SK-N-SH (cell line): ENCODE data around the gene TUFM. TPM values are rescaled to one million over a fixed set of nuclear protein-coding genes. Genes with fewer than 3 reads are reported as not detected.
A peak's percentile ranks its signal among the peaks of the same experiment; 100 is the strongest.

Experiments
- CTCF ChIA-PET: fragments of 300-600, 350-600 bp; formaldehyde crosslinking; extraction: SDS; loops from one replicate; lab custom pipeline; 2021; lab: Yijun Ruan, JAX
- POLR2A ChIA-PET: fragments of 350-600 bp; sonication (Branson Sonifier 250); formaldehyde crosslinking; extraction: SDS; loops from one replicate; lab custom pipeline; 2020; ENCODE audit warnings: antibody characterized with exemption, inconsistent platforms; lab: Yijun Ruan, JAX
- DNase-seq: peaks from one replicate; pipeline ENCODE4 v3.0.0; 2012
- H2AFZ ChIP-seq: fragments of 200-600 bp; sonication (generic); 2 replicates; pipeline ENCODE4 v1.8.1; 2016; ENCODE audit warnings: antibody characterized with exemption, mild to moderate bottlenecking, low read depth
- H3F3A ChIP-seq: fragments of 200-600 bp; sonication (generic); replicated peaks from 2 replicates; pipeline ENCODE3; 2016; ENCODE audit warnings: antibody characterized with exemption, mild to moderate bottlenecking; ENCODE audit not compliant: insufficient read depth
- H3K27ac ChIP-seq, 2 experiments: fragments of 200-500 bp in 1 of 2; fragments of 200-600 bp in 1 of 2; sonication (Bioruptor generic) in 1 of 2; sonication (generic), shearing (Covaris generic) in 1 of 2; 2 replicates each; pipeline versions ENCODE4 v1.5.1 to v1.6.1; 2014 to 2016; ENCODE audit warnings: low read depth in 2 of 2, inconsistent platforms in 1 of 2, low read length in 1 of 2, mild to moderate bottlenecking in 1 of 2, mixed read lengths in 1 of 2
- H3K27me3 ChIP-seq: fragments of 200-600 bp; sonication (generic), shearing (Covaris generic); 2 replicates; pipeline ENCODE4 v1.6.1; 2016; ENCODE audit warnings: mixed run types; ENCODE audit not compliant: insufficient read depth
- H3K36me3 ChIP-seq, 2 experiments: fragments of 200-500 bp in 1 of 2; fragments of 200-600 bp in 1 of 2; sonication (Bioruptor generic) in 1 of 2; sonication (generic) in 1 of 2; replicated peaks in 1 of 2; 2 replicates each; pipeline versions ENCODE3 to v1.5.1; 2014 to 2016; ENCODE audit warnings: low read length in 1 of 2, mild to moderate bottlenecking in 1 of 2; ENCODE audit not compliant: insufficient read depth in 2 of 2, control insufficient read depth in 1 of 2
- H3K4me1 ChIP-seq, 2 experiments: fragments of 200-500 bp in 1 of 2; fragments of 200-600 bp in 1 of 2; sonication (Bioruptor generic) in 1 of 2; sonication (generic), shearing (Covaris generic) in 1 of 2; 2 replicates each; pipeline versions ENCODE4 v1.5.1 to v1.6.1; 2014 to 2016; ENCODE audit warnings: low read depth in 1 of 2, low read length in 1 of 2, mixed run types in 1 of 2; ENCODE audit not compliant: insufficient read depth in 2 of 2, control insufficient read depth in 1 of 2
- H3K4me2 ChIP-seq: fragments of 200-600 bp; sonication (generic), shearing (Covaris generic); 2 replicates; pipeline ENCODE4 v1.6.1; 2017; ENCODE audit warnings: mixed run types
- H3K4me3 ChIP-seq, 2 experiments: fragments of 200-500 bp in 1 of 2; fragments of 200-600 bp in 1 of 2; sonication (Bioruptor generic) in 1 of 2; sonication (generic), shearing (Covaris generic) in 1 of 2; 2 replicates each; pipeline versions ENCODE4 v1.5.1 to v1.8.1; 2014 to 2016; ENCODE audit warnings: low read depth in 2 of 2, inconsistent platforms in 1 of 2, low read length in 1 of 2, mild to moderate bottlenecking in 1 of 2, mixed read lengths in 1 of 2, moderate library complexity in 1 of 2
- H3K79me2 ChIP-seq: fragments of 200-600 bp; sonication (generic); 2 replicates; pipeline ENCODE4 v1.8.1; 2017; ENCODE audit warnings: mild to moderate bottlenecking; ENCODE audit not compliant: insufficient read depth
- H3K9ac ChIP-seq: fragments of 200-600 bp; sonication (generic); 2 replicates; pipeline ENCODE4 v1.6.1; 2017; ENCODE audit warnings: mixed run types
- H3K9me2 ChIP-seq: fragments of 200-600 bp; sonication (generic); 2 replicates; pipeline ENCODE4 v1.6.1; 2017; ENCODE audit warnings: mixed run types
- H3K9me3 ChIP-seq: fragments of 200-600 bp; sonication (generic); 2 replicates; pipeline ENCODE4 v1.6.1; 2017; ENCODE audit warnings: mixed run types, mild to moderate bottlenecking, moderate library complexity
- H4K20me1 ChIP-seq: fragments of 200-600 bp; sonication (generic); 2 replicates; pipeline ENCODE4 v1.6.1; 2017; ENCODE audit warnings: mild to moderate bottlenecking, mixed run types; ENCODE audit not compliant: insufficient read depth
- CHD2 ChIP-seq: fragments of 150-350 bp; IDR thresholded peaks from 2 replicates; pipeline ENCODE4 v1.6.1; 2018; ENCODE audit warnings: low read length; ENCODE audit not compliant: partially characterized antibody
- EP300 ChIP-seq, 2 experiments: IDR thresholded peaks; 2 replicates each; pipeline versions ENCODE4 v1.4.0 to v1.6.1; 2012; ENCODE audit warnings: borderline replicate concordance in 1 of 2, low read depth in 1 of 2, low read length in 1 of 2
- RCOR1 ChIP-seq: fragments of 150-350 bp; IDR thresholded peaks from 2 replicates; pipeline ENCODE4 v1.6.1; 2017; ENCODE audit warnings: antibody characterized with exemption, low read length
- TEAD4 ChIP-seq: IDR thresholded peaks from 2 replicates; pipeline ENCODE4 v1.4.0; 2012; ENCODE audit warnings: mild to moderate bottlenecking, borderline replicate concordance; ENCODE audit not compliant: insufficient read depth
- WGBS: methylation state at CpG from one replicate; pipeline ENCODE4 v1.1.6; 2017; ENCODE audit warnings: low lambda C conversion rate; 5-methylcytosine and 5-hydroxymethylcytosine counted together
- polyA plus RNA-seq, 3 experiments: library from polyadenylated mRNA; depleted of rRNA; stranded (reverse); fragments of >200 nt; gene quantifications; 2 replicates each; pipeline ENCODE4 v1.2.3, GENCODE V29; 2012
- TF ChIP-seq, protein P1 (sequence below): IDR thresholded peaks from 2 replicates; pipeline ENCODE4; 2012
- TF ChIP-seq, protein P2 (sequence below): fragments of 200-600 bp; sonication (generic); IDR thresholded peaks from 2 replicates; pipeline ENCODE4 v1.6.1; 2017; ENCODE audit warnings: antibody characterized with exemption, mild to moderate bottlenecking, moderate library complexity
- TF ChIP-seq, protein P3 (sequence below): fragments of 150-350 bp; IDR thresholded peaks from 2 replicates; pipeline ENCODE4 v1.6.1; 2017; ENCODE audit warnings: antibody characterized with exemption, low read length, low read depth, borderline replicate concordance

The TUFM gene
- polyA plus RNA-seq, 1 of the 3 experiments (the other 2 are of a cell fraction), result 358 TPM

DNA sequence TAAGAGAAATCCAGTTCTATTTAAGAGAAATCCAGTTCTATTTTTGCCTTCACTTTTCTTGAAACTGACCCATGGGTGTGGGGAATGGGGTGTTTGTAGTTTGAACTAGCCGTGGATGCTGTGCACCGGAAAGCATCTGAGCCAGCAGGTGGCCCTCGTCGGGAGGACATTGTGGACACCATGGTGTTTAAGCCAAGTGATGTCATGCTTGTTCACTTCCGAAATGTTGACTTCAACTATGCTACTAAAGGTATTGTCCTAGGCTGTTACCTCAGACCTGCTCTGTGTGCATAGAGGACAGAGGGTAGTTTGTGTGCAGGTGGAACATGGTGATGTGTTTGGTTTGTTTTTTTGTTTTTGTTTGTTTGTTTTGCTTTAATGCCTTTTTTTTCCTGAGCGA, 20.0 kb downstream of the TUFM start:
- Histone ChIP-seq H2AFZ (no peak overlapping the region), H3K9ac (no peak overlapping the region), H3K4me3 (no peak overlapping the region), H3K79me2 (peaks cover 89% of the 10 kb centered on the region), H4K20me1 (peaks cover 58% of the 10 kb centered on the region), H3K4me2 (peak overlapping the region; percentile 85; the same call in 1 of the 2 replicates), H3K36me3 (peaks cover 51 to 65% of the 10 kb centered on the region in 2 experiments), H3F3A (peaks cover 10% of the 10 kb centered on the region), H3K27ac (no peak overlapping the region), H3K9me3 (no peaks in the 10 kb centered on the region), H3K9me2 (no peaks in the 10 kb centered on the region), H3K27me3 (no peaks in the 10 kb centered on the region), H3K4me1 (peaks cover 9 to 13% of the 10 kb centered on the region in 2 experiments; a peak in 3 of 4 replicates)
- no peak for DNase-seq
- WGBS, result 63% methylated on average over 6 of the region's 6 CpGs
- POLR2A ChIA-PET, result no interaction called here
- TF ChIP-seq, protein P1, sequence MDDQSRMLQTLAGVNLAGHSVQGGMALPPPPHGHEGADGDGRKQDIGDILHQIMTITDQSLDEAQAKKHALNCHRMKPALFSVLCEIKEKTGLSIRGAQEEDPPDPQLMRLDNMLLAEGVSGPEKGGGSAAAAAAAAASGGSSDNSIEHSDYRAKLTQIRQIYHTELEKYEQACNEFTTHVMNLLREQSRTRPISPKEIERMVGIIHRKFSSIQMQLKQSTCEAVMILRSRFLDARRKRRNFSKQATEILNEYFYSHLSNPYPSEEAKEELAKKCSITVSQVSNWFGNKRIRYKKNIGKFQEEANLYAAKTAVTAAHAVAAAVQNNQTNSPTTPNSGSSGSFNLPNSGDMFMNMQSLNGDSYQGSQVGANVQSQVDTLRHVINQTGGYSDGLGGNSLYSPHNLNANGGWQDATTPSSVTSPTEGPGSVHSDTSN, result no peak
- TF ChIP-seq CHD2 (no peak), TEAD4 (no peak), EP300 (IDR thresholded peaks at IDR 0.05; ENCODE audit: borderline replicate concordance in 1 of 2, low read depth in 1 of 2, low read length in 1 of 2) (no peak)
- TF ChIP-seq, protein P2, sequence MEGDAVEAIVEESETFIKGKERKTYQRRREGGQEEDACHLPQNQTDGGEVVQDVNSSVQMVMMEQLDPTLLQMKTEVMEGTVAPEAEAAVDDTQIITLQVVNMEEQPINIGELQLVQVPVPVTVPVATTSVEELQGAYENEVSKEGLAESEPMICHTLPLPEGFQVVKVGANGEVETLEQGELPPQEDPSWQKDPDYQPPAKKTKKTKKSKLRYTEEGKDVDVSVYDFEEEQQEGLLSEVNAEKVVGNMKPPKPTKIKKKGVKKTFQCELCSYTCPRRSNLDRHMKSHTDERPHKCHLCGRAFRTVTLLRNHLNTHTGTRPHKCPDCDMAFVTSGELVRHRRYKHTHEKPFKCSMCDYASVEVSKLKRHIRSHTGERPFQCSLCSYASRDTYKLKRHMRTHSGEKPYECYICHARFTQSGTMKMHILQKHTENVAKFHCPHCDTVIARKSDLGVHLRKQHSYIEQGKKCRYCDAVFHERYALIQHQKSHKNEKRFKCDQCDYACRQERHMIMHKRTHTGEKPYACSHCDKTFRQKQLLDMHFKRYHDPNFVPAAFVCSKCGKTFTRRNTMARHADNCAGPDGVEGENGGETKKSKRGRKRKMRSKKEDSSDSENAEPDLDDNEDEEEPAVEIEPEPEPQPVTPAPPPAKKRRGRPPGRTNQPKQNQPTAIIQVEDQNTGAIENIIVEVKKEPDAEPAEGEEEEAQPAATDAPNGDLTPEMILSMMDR, result peak; percentile 24; the same call in 1 of the 2 replicates
- CTCF ChIA-PET, result interaction anchor here (1.2 kb wide), 1 partner anchor 20 kb away, joined by 5 read pairs; the partner anchor contains the start of gene TUFM

DNA sequence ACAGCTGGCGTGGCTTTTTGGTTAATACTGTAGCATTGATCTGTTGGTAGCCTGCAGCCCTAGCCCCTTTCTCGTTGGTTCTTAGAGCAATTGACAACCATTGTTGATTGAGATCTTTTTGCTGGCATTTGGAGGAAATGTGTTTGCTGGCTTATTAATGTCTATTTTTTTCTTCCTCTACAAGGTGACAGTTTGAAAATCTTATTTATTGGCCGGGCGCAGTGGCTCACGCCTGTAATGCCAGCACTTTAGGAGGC, 21.5 kb downstream of the TUFM start:
- Histone ChIP-seq H3K9me3 (no peaks in the 10 kb centered on the region), H3K4me1 (peaks cover 9 to 13% of the 10 kb centered on the region in 2 experiments; a peak in 3 of 4 replicates), H4K20me1 (peaks cover 50% of the 10 kb centered on the region), H2AFZ (no peak overlapping the region), H3F3A (peaks cover 10% of the 10 kb centered on the region), H3K9me2 (no peaks in the 10 kb centered on the region), H3K4me3 (peak overlapping the region; percentile 81 to 90), H3K9ac (peak overlapping the region; percentile 99), H3K79me2 (peaks cover 84% of the 10 kb centered on the region), H3K36me3 (peaks cover 36 to 56% of the 10 kb centered on the region in 2 experiments), H3K27ac (peak overlapping the region; percentile 91 to 95), H3K27me3 (no peaks in the 10 kb centered on the region), H3K4me2 (peak overlapping the region; percentile 85)
- no peak for DNase-seq
- TF ChIP-seq RCOR1, result no peak
- no peak for TF ChIP-seq CHD2
- TF ChIP-seq, protein P3, sequence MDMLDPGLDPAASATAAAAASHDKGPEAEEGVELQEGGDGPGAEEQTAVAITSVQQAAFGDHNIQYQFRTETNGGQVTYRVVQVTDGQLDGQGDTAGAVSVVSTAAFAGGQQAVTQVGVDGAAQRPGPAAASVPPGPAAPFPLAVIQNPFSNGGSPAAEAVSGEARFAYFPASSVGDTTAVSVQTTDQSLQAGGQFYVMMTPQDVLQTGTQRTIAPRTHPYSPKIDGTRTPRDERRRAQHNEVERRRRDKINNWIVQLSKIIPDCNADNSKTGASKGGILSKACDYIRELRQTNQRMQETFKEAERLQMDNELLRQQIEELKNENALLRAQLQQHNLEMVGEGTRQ, result no peak
- ChIA-PET POLR2A (interaction anchor here (0.6 kb wide), 1 partner anchor 38 kb away, joined by 3 read pairs; no protein-coding TSS in a partner anchor), CTCF (no interaction called here)
- 43% methylated on average over 5 of the region's 5 CpGs for WGBS
